Measurements from ENCODE around the gene POU6F2.

Gene POU6F2

DNA sequence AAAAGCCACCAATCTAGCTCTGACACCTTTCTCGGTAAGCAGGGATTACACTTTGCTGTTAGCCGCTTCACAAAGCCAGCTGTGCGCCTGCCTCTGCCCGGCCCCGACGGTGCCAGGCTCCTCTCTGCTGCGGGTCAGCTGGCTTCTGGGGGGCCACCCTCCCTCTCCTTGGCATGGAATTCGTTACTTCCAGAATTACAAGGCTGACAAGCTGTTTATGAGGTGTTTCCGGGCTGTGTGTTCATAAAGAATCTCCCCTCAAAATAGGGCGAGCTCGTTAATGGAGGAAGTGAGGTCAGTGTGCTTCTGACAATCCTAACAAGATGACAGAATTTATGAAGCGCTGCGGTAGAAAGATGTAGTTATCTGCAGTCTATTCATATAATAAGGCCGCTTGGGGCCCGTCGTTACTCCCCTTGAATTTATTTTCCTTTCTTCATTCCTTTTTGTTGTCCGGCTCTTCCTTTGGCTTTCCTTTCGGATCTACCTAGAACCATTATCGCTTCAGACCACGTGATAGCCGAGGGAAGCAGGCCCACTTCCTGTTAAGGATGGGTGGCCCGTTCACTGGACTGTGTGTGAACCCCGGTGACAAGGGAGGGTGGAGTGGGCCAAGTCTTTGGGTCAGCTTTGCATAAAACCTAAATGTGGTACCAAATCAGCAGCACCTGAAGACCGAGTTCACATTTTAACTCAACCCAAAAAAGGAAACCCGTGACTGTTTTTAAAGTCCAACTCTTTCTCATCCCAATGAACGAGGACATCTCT, 315.5 kb downstream of the POU6F2 start:
- TF ChIP-seq SPI1 (IDR thresholded peaks at IDR 0.05; ENCODE audit: borderline replicate concordance, low read depth) (no peak), POLR2AphosphoS5 (IDR thresholded peaks at IDR 0.05; ENCODE audit: low read depth) (no peak), GABPA (IDR thresholded peaks at IDR 0.05; ENCODE audit: low read depth) (no peak)
- TF ChIP-seq, protein P1, sequence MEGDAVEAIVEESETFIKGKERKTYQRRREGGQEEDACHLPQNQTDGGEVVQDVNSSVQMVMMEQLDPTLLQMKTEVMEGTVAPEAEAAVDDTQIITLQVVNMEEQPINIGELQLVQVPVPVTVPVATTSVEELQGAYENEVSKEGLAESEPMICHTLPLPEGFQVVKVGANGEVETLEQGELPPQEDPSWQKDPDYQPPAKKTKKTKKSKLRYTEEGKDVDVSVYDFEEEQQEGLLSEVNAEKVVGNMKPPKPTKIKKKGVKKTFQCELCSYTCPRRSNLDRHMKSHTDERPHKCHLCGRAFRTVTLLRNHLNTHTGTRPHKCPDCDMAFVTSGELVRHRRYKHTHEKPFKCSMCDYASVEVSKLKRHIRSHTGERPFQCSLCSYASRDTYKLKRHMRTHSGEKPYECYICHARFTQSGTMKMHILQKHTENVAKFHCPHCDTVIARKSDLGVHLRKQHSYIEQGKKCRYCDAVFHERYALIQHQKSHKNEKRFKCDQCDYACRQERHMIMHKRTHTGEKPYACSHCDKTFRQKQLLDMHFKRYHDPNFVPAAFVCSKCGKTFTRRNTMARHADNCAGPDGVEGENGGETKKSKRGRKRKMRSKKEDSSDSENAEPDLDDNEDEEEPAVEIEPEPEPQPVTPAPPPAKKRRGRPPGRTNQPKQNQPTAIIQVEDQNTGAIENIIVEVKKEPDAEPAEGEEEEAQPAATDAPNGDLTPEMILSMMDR (IDR thresholded peaks at IDR 0.05; ENCODE audit: insufficient read depth, low read length), result no peak
- TF ChIP-seq, protein P2, sequence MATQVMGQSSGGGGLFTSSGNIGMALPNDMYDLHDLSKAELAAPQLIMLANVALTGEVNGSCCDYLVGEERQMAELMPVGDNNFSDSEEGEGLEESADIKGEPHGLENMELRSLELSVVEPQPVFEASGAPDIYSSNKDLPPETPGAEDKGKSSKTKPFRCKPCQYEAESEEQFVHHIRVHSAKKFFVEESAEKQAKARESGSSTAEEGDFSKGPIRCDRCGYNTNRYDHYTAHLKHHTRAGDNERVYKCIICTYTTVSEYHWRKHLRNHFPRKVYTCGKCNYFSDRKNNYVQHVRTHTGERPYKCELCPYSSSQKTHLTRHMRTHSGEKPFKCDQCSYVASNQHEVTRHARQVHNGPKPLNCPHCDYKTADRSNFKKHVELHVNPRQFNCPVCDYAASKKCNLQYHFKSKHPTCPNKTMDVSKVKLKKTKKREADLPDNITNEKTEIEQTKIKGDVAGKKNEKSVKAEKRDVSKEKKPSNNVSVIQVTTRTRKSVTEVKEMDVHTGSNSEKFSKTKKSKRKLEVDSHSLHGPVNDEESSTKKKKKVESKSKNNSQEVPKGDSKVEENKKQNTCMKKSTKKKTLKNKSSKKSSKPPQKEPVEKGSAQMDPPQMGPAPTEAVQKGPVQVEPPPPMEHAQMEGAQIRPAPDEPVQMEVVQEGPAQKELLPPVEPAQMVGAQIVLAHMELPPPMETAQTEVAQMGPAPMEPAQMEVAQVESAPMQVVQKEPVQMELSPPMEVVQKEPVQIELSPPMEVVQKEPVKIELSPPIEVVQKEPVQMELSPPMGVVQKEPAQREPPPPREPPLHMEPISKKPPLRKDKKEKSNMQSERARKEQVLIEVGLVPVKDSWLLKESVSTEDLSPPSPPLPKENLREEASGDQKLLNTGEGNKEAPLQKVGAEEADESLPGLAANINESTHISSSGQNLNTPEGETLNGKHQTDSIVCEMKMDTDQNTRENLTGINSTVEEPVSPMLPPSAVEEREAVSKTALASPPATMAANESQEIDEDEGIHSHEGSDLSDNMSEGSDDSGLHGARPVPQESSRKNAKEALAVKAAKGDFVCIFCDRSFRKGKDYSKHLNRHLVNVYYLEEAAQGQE (IDR thresholded peaks at IDR 0.05; ENCODE audit: insufficient replicate concordance, low read depth), result no peak
- no peak overlapping the region for H3K4me3 ChIP-seq (replicated peaks; ENCODE audit: insufficient read depth, low read length)
- no peak for DNase-seq (ENCODE audit: low read depth in 1 of 2, low spot score in 1 of 2)
- no peaks in the 10 kb centered on the region for H3K27me3 ChIP-seq (ENCODE audit: insufficient read depth, poor library complexity, severe bottlenecking)
- no peak overlapping the region for H3K27ac ChIP-seq (replicated peaks)

DNA sequence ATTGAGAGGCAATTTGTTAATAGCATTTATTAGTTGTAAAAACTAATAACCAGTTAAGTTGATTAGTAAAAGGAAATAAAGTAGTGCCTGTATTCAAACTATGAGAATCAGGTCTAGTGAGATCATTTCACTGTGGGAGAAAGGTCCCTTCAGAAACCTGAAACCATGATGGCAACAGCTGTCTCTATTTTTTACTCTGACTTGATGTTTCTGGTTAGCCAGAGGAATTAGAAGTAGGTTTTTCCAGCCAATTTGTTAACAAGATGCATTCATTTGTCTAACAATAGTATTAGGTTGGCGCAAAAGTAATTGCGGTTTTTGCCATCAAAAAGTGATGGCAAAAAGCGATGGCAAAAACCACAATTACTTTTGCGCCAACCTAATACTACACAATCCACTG, 316.3 kb downstream of the POU6F2 start:
- Histone ChIP-seq H3K4me3 (replicated peaks; ENCODE audit: insufficient read depth, low read length) (no peak overlapping the region), H3K27ac (replicated peaks) (no peak overlapping the region), H3K27me3 (ENCODE audit: insufficient read depth, poor library complexity, severe bottlenecking) (no peaks in the 10 kb centered on the region)
- no peak for TF ChIP-seq GABPA (IDR thresholded peaks at IDR 0.05; ENCODE audit: low read depth)
- TF ChIP-seq, protein P2 (IDR thresholded peaks at IDR 0.05; ENCODE audit: insufficient replicate concordance, low read depth), result no peak
- TF ChIP-seq SPI1 (IDR thresholded peaks at IDR 0.05; ENCODE audit: borderline replicate concordance, low read depth), result no peak
- TF ChIP-seq POLR2AphosphoS5 (IDR thresholded peaks at IDR 0.05; ENCODE audit: low read depth), result no peak
- TF ChIP-seq, protein P1 (IDR thresholded peaks at IDR 0.05; ENCODE audit: insufficient read depth, low read length), result no peak
- no peak for DNase-seq (ENCODE audit: low read depth in 1 of 2, low spot score in 1 of 2)

DNA sequence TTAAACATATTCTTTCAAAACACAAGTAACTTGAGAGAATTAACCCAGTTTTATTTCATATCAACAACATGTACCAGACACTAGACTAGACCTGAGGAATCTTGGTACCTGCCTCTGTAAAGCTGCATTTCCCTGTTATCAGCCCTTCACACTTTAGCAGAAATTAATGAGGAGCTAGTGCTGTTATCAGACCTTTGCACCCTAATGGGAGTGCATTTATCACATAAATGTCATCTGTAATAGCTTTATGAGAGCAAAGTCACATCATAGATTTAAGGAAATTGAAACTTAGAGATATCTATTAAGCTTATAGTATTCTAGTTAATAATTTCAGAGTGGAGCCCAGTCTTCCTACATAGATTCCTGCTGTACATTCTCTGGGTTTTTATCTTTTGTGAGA, 318.1 kb downstream of the POU6F2 start:
- no peak for DNase-seq (ENCODE audit: low read depth in 1 of 2, low spot score in 1 of 2)
- H3K4me3 ChIP-seq (replicated peaks; ENCODE audit: insufficient read depth, low read length), result no peak overlapping the region
- H3K27ac ChIP-seq (replicated peaks), result no peak overlapping the region
- TF ChIP-seq, protein P1 (IDR thresholded peaks at IDR 0.05; ENCODE audit: insufficient read depth, low read length), result no peak
- no peak for TF ChIP-seq POLR2AphosphoS5 (IDR thresholded peaks at IDR 0.05; ENCODE audit: low read depth)
- no peak for TF ChIP-seq GABPA (IDR thresholded peaks at IDR 0.05; ENCODE audit: low read depth)
- TF ChIP-seq, protein P2 (IDR thresholded peaks at IDR 0.05; ENCODE audit: insufficient replicate concordance, low read depth), result no peak
- no peak for TF ChIP-seq SPI1 (IDR thresholded peaks at IDR 0.05; ENCODE audit: borderline replicate concordance, low read depth)
- H3K27me3 ChIP-seq (ENCODE audit: insufficient read depth, poor library complexity, severe bottlenecking), result peaks cover 3% of the 10 kb centered on the region

Data from HL-60 (cell line).